SK-N-SH (cell line): Measurements from ENCODE around the gene RASA3. TPM values are rescaled to one million over a fixed set of nuclear protein-coding genes. Genes with fewer than 3 reads are reported as not detected.

Experiments used
- CTCF ChIA-PET: fragments of 300-600, 350-600 bp; formaldehyde crosslinking; extraction: SDS; loops from one replicate; lab custom pipeline; 2021; lab: Yijun Ruan, JAX
- POLR2A ChIA-PET: fragments of 350-600 bp; sonication (Branson Sonifier 250); formaldehyde crosslinking; extraction: SDS; loops from one replicate; lab custom pipeline; 2020; ENCODE audit warnings: antibody characterized with exemption, inconsistent platforms; lab: Yijun Ruan, JAX
- DNase-seq: peaks from one replicate; pipeline ENCODE4 v3.0.0; 2012
- H2AFZ ChIP-seq: fragments of 200-600 bp; sonication (generic); 2 replicates; pipeline ENCODE4 v1.8.1; 2016; ENCODE audit warnings: antibody characterized with exemption, mild to moderate bottlenecking, low read depth
- H3F3A ChIP-seq: fragments of 200-600 bp; sonication (generic); replicated peaks from 2 replicates; pipeline ENCODE3; 2016; ENCODE audit warnings: antibody characterized with exemption, mild to moderate bottlenecking; ENCODE audit not compliant: insufficient read depth
- H3K27ac ChIP-seq, 2 experiments: fragments of 200-500 bp in 1 of 2; fragments of 200-600 bp in 1 of 2; sonication (Bioruptor generic) in 1 of 2; sonication (generic), shearing (Covaris generic) in 1 of 2; 2 replicates each; pipeline versions ENCODE4 v1.5.1 to v1.6.1; 2014 to 2016; ENCODE audit warnings: low read depth in 2 of 2, inconsistent platforms in 1 of 2, low read length in 1 of 2, mild to moderate bottlenecking in 1 of 2, mixed read lengths in 1 of 2
- H3K27me3 ChIP-seq: fragments of 200-600 bp; sonication (generic), shearing (Covaris generic); 2 replicates; pipeline ENCODE4 v1.6.1; 2016; ENCODE audit warnings: mixed run types; ENCODE audit not compliant: insufficient read depth
- H3K36me3 ChIP-seq, 2 experiments: fragments of 200-500 bp in 1 of 2; fragments of 200-600 bp in 1 of 2; sonication (Bioruptor generic) in 1 of 2; sonication (generic) in 1 of 2; replicated peaks in 1 of 2; 2 replicates each; pipeline versions ENCODE3 to v1.5.1; 2014 to 2016; ENCODE audit warnings: low read length in 1 of 2, mild to moderate bottlenecking in 1 of 2; ENCODE audit not compliant: insufficient read depth in 2 of 2, control insufficient read depth in 1 of 2
- H3K4me1 ChIP-seq, 2 experiments: fragments of 200-500 bp in 1 of 2; fragments of 200-600 bp in 1 of 2; sonication (Bioruptor generic) in 1 of 2; sonication (generic), shearing (Covaris generic) in 1 of 2; 2 replicates each; pipeline versions ENCODE4 v1.5.1 to v1.6.1; 2014 to 2016; ENCODE audit warnings: low read depth in 1 of 2, low read length in 1 of 2, mixed run types in 1 of 2; ENCODE audit not compliant: insufficient read depth in 2 of 2, control insufficient read depth in 1 of 2
- H3K4me2 ChIP-seq: fragments of 200-600 bp; sonication (generic), shearing (Covaris generic); 2 replicates; pipeline ENCODE4 v1.6.1; 2017; ENCODE audit warnings: mixed run types
- H3K4me3 ChIP-seq, 2 experiments: fragments of 200-500 bp in 1 of 2; fragments of 200-600 bp in 1 of 2; sonication (Bioruptor generic) in 1 of 2; sonication (generic), shearing (Covaris generic) in 1 of 2; 2 replicates each; pipeline versions ENCODE4 v1.5.1 to v1.8.1; 2014 to 2016; ENCODE audit warnings: low read depth in 2 of 2, inconsistent platforms in 1 of 2, low read length in 1 of 2, mild to moderate bottlenecking in 1 of 2, mixed read lengths in 1 of 2, moderate library complexity in 1 of 2
- H3K79me2 ChIP-seq: fragments of 200-600 bp; sonication (generic); 2 replicates; pipeline ENCODE4 v1.8.1; 2017; ENCODE audit warnings: mild to moderate bottlenecking; ENCODE audit not compliant: insufficient read depth
- H3K9ac ChIP-seq: fragments of 200-600 bp; sonication (generic); 2 replicates; pipeline ENCODE4 v1.6.1; 2017; ENCODE audit warnings: mixed run types
- H3K9me2 ChIP-seq: fragments of 200-600 bp; sonication (generic); 2 replicates; pipeline ENCODE4 v1.6.1; 2017; ENCODE audit warnings: mixed run types
- H3K9me3 ChIP-seq: fragments of 200-600 bp; sonication (generic); 2 replicates; pipeline ENCODE4 v1.6.1; 2017; ENCODE audit warnings: mixed run types, mild to moderate bottlenecking, moderate library complexity
- H4K20me1 ChIP-seq: fragments of 200-600 bp; sonication (generic); 2 replicates; pipeline ENCODE4 v1.6.1; 2017; ENCODE audit warnings: mild to moderate bottlenecking, mixed run types; ENCODE audit not compliant: insufficient read depth
- CHD2 ChIP-seq: fragments of 150-350 bp; IDR thresholded peaks from 2 replicates; pipeline ENCODE4 v1.6.1; 2018; ENCODE audit warnings: low read length; ENCODE audit not compliant: partially characterized antibody
- ELF1 ChIP-seq: IDR thresholded peaks from 2 replicates; pipeline ENCODE4 v1.4.0; 2012
- GABPA ChIP-seq: IDR thresholded peaks from 2 replicates; pipeline ENCODE4 v1.4.0; 2012; ENCODE audit warnings: low read depth, mild to moderate bottlenecking
- NFIC ChIP-seq: IDR thresholded peaks from 2 replicates; pipeline ENCODE4 v1.4.0; 2012; ENCODE audit warnings: borderline replicate concordance
- NRF1 ChIP-seq: IDR thresholded peaks from 2 replicates; pipeline ENCODE4 v1.6.1; 2012; ENCODE audit warnings: low read depth, mild to moderate bottlenecking, low read length
- POLR2AphosphoS5 ChIP-seq: IDR thresholded peaks from 2 replicates; pipeline ENCODE4 v1.6.1; 2012; ENCODE audit warnings: low read depth, low read length
- RAD21 ChIP-seq: IDR thresholded peaks from 2 replicates; pipeline ENCODE4 v1.6.1; 2012; ENCODE audit warnings: mild to moderate bottlenecking, low read length
- TAF1 ChIP-seq: IDR thresholded peaks from 2 replicates; pipeline ENCODE4 v1.6.1; 2012; ENCODE audit warnings: low read depth, mild to moderate bottlenecking, low read length, moderate library complexity, borderline replicate concordance
- TEAD4 ChIP-seq: IDR thresholded peaks from 2 replicates; pipeline ENCODE4 v1.4.0; 2012; ENCODE audit warnings: mild to moderate bottlenecking, borderline replicate concordance; ENCODE audit not compliant: insufficient read depth
- YY1 ChIP-seq: IDR thresholded peaks from 2 replicates; pipeline ENCODE4 v1.4.0; 2012; ENCODE audit warnings: low read depth, mild to moderate bottlenecking
- WGBS: methylation state at CpG from one replicate; pipeline ENCODE4 v1.1.6; 2017; ENCODE audit warnings: low lambda C conversion rate; 5-methylcytosine and 5-hydroxymethylcytosine counted together
- polyA plus RNA-seq, 3 experiments: library from polyadenylated mRNA; depleted of rRNA; stranded (reverse); fragments of >200 nt; gene quantifications; 2 replicates each; pipeline ENCODE4 v1.2.3, GENCODE V29; 2012
- TF ChIP-seq, protein P1 (sequence below): IDR thresholded peaks from 2 replicates; pipeline ENCODE4 v1.4.0; 2012; ENCODE audit warnings: low read depth, borderline replicate concordance
- TF ChIP-seq, protein P2 (sequence below): fragments of 200-600 bp; sonication (generic); IDR thresholded peaks from 2 replicates; pipeline ENCODE4 v1.6.1; 2017; ENCODE audit warnings: antibody characterized with exemption, mild to moderate bottlenecking, moderate library complexity
- TF ChIP-seq, protein P3 (sequence below): fragments of 150-350 bp; IDR thresholded peaks from 2 replicates; pipeline ENCODE4 v1.6.1; 2016; ENCODE audit warnings: mild to moderate bottlenecking, low read depth, low read length

The RASA3 gene
- polyA plus RNA-seq, 1 of the 3 experiments (the other 2 are of a cell fraction), result 25.1 TPM

DNA sequence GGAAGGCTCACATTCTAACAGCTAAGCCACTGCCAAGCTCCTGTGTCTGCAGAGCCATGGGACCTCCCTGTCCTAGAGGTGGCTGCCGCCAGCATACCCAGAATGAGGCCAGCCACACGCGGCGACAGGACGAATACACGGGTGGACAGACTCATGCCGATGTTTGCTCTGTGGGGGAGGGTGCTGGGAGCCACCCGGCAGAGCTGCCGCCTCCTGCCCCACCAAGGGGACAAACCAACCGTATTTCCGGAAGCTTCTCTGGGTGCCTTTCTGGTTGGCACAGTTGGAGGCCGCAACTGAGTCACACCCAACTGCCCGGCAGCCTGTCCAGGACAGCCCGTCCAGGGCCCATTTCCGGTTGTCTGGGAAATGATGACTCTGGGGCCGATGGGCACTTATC is 178.9 kb downstream of the RASA3 start (continued):
- TF ChIP-seq, protein P1, sequence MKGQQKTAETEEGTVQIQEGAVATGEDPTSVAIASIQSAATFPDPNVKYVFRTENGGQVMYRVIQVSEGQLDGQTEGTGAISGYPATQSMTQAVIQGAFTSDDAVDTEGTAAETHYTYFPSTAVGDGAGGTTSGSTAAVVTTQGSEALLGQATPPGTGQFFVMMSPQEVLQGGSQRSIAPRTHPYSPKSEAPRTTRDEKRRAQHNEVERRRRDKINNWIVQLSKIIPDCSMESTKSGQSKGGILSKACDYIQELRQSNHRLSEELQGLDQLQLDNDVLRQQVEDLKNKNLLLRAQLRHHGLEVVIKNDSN, result no peak
- TF ChIP-seq, all 33 proteins: peak for 0

DNA sequence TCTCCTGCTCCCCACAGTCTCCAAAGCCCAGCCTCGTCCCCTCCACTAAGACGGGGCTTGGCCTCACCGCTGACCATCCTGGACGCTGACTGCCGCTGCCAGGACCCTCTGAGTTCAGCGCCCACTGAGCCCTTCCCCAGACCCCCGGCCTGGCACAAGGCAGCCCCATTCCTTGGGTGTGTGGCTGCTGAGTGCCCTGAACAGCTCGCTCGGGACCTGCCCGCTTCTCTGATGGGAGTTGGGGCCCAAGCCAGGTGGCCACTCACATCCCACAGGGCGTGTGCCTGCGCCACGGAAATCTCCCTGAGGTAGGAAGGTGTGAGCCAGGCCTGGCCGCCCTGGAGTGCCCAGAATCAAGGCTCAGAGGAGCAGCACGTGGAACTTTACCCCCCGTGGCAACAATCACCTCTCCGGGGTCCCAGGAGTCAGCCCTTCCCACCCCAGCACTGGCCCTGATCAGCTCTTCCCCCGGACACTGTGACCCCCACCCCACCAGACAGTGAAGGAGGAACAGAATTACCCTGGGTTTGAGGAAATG is 179.4 kb downstream of the RASA3 start:
- Histone ChIP-seq H3F3A (no peaks in the 10 kb centered on the region), H3K4me1 (peaks cover 0 to 5% of the 10 kb centered on the region in 2 experiments; a peak in 1 of 4 replicates), H4K20me1 (no peaks in the 10 kb centered on the region), H3K9me3 (no peaks in the 10 kb centered on the region), H3K27me3 (no peaks in the 10 kb centered on the region), H3K9me2 (no peaks in the 10 kb centered on the region), H3K4me2 (no peak overlapping the region), H3K27ac (no peak overlapping the region), H3K4me3 (no peak overlapping the region), H3K9ac (no peak overlapping the region), H2AFZ (no peak overlapping the region), H3K36me3 (no peaks in the 10 kb centered on the region), H3K79me2 (no peaks in the 10 kb centered on the region)
- ChIA-PET CTCF (interaction anchor here (0.8 kb wide), 1 partner anchor 29 kb away, joined by 3 read pairs; no protein-coding TSS in a partner anchor), POLR2A (interaction anchor here (1.0 kb wide), 1 partner anchor 17 kb away, joined by 3 read pairs; no protein-coding TSS in a partner anchor)
- TF ChIP-seq POLR2AphosphoS5 (no peak), YY1 (no peak), CHD2 (no peak), NRF1 (no peak), TAF1 (no peak), NFIC (no peak), RAD21 (no peak), TEAD4 (no peak), GABPA (no peak), ELF1 (no peak)
- TF ChIP-seq, protein P2, sequence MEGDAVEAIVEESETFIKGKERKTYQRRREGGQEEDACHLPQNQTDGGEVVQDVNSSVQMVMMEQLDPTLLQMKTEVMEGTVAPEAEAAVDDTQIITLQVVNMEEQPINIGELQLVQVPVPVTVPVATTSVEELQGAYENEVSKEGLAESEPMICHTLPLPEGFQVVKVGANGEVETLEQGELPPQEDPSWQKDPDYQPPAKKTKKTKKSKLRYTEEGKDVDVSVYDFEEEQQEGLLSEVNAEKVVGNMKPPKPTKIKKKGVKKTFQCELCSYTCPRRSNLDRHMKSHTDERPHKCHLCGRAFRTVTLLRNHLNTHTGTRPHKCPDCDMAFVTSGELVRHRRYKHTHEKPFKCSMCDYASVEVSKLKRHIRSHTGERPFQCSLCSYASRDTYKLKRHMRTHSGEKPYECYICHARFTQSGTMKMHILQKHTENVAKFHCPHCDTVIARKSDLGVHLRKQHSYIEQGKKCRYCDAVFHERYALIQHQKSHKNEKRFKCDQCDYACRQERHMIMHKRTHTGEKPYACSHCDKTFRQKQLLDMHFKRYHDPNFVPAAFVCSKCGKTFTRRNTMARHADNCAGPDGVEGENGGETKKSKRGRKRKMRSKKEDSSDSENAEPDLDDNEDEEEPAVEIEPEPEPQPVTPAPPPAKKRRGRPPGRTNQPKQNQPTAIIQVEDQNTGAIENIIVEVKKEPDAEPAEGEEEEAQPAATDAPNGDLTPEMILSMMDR, result no peak
- TF ChIP-seq, protein P3, sequence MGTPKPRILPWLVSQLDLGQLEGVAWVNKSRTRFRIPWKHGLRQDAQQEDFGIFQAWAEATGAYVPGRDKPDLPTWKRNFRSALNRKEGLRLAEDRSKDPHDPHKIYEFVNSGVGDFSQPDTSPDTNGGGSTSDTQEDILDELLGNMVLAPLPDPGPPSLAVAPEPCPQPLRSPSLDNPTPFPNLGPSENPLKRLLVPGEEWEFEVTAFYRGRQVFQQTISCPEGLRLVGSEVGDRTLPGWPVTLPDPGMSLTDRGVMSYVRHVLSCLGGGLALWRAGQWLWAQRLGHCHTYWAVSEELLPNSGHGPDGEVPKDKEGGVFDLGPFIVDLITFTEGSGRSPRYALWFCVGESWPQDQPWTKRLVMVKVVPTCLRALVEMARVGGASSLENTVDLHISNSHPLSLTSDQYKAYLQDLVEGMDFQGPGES, result no peak
- no peak for DNase-seq
- WGBS, result 92% methylated on average over 13 of the region's 18 CpGs
